HCT116 (cell line): ENCODE results near the gene SHROOM3. TPM values are rescaled to one million over a fixed set of nuclear protein-coding genes. Genes with fewer than 3 reads are reported as not detected.

ENCODE experiments used
- ATAC-seq: fragments of 200-7000 bp; cut with Tn5 transposase; 2 replicates; pipeline ENCODE4 v1.9.1; 2020; ENCODE audit warnings: mild to moderate bottlenecking, moderate library complexity
- BruUV-seq: library from RNA; stranded (reverse); fragments of 400-500 nt; replicated peaks from 2 replicates; lab custom pipeline; 2021; lab: Mats Ljungman, UMichigan
- CTCF ChIA-PET: fragments of 300-600 bp; sonication (Branson Sonifier 250); formaldehyde crosslinking; loops from one replicate; lab custom pipeline; 2021; ENCODE audit warnings: antibody characterized with exemption; lab: Charles Lee
- POLR2A ChIA-PET: fragments of 300-600, 350-600 bp; sonication (Branson Sonifier 250); formaldehyde crosslinking; loops from one replicate; lab custom pipeline; 2021; ENCODE audit warnings: antibody characterized with exemption; lab: Charles Lee
- RAD21 ChIA-PET, 2 experiments: fragments of 300-600 bp; sonication (Branson Sonifier 250); formaldehyde crosslinking; loops; one replicate each; lab custom pipeline; 2023; ENCODE audit warnings: low total read pairs in 2 of 2; ENCODE audit not compliant: uncharacterized antibody in 2 of 2, unreplicated experiment in 2 of 2, low non-redundant PET in 1 of 2; lab: Charles Lee
- DNase-seq: peaks from one replicate; pipeline ENCODE4 v3.0.0-alpha.2; 2010; ENCODE audit warnings: low read depth, low spot score
- H2AFZ ChIP-seq: fragments of 200-600 bp; shearing (Covaris generic), sonication (generic); 2 replicates; pipeline ENCODE4 v1.6.1; 2017; ENCODE audit warnings: low read depth, mixed run types, mixed read lengths, antibody characterized with exemption, low read length; ENCODE audit not compliant: poor library complexity, severe bottlenecking
- H3K27ac ChIP-seq: 2 replicates; pipeline ENCODE4 v1.5.1; 2012; ENCODE audit warnings: low read depth, low read length
- H3K27me3 ChIP-seq: fragments of 200-600 bp; sonication (generic); 2 replicates; pipeline ENCODE4 v1.6.1; 2016; ENCODE audit warnings: mixed run types, low read length, mixed read lengths; ENCODE audit not compliant: insufficient read depth
- H3K36me3 ChIP-seq, 2 experiments: fragments of 200-500 bp in 1 of 2; fragments of 200-600 bp in 1 of 2; sonication (Bioruptor generic) in 1 of 2; sonication (generic) in 1 of 2; 2 replicates each; pipeline versions ENCODE4 v1.5.1 to v1.6.1; 2014 to 2016; ENCODE audit warnings: low read length in 2 of 2, inconsistent platforms in 1 of 2, mixed read lengths in 1 of 2, mixed run types in 1 of 2; ENCODE audit not compliant: insufficient read depth in 2 of 2, control insufficient read depth in 1 of 2
- H3K4me1 ChIP-seq, 2 experiments: fragments of 200-600 bp in 1 of 2; sonication (generic) in 1 of 2; 2 replicates each; pipeline versions ENCODE4 v1.5.1 to v1.6.1; 2012 to 2017; ENCODE audit warnings: low read length in 2 of 2, inconsistent platforms in 1 of 2, mild to moderate bottlenecking in 1 of 2, mixed read lengths in 1 of 2, mixed run types in 1 of 2, moderate library complexity in 1 of 2; ENCODE audit not compliant: insufficient read depth in 2 of 2, control insufficient read depth in 1 of 2
- H3K4me2 ChIP-seq: fragments of 200-600 bp; sonication (generic); 2 replicates; pipeline ENCODE4 v1.6.1; 2017; ENCODE audit warnings: mixed run types, low read length, mixed read lengths
- H3K4me3 ChIP-seq, 2 experiments: fragments of 200-600 bp in 1 of 2; sonication (generic) in 1 of 2; replicated peaks in 1 of 2; 2 replicates each; pipeline ENCODE4 v1.5.1; 2011 to 2016; ENCODE audit warnings: low read length in 2 of 2, control low read depth in 1 of 2, low read depth in 1 of 2, mild to moderate bottlenecking in 1 of 2, mixed read lengths in 1 of 2, mixed run types in 1 of 2
- H3K79me2 ChIP-seq: fragments of 200-600 bp; sonication (generic); 2 replicates; pipeline ENCODE4 v1.6.1; 2017; ENCODE audit warnings: mild to moderate bottlenecking, mixed run types, low read length, moderate library complexity, mixed read lengths; ENCODE audit not compliant: insufficient read depth
- H3K9ac ChIP-seq: fragments of 200-600 bp; sonication (generic); 2 replicates; pipeline ENCODE4 v1.6.1; 2016; ENCODE audit warnings: low read length, mixed read lengths
- H3K9me2 ChIP-seq: fragments of 200-600 bp; sonication (generic), shearing (Covaris generic); 2 replicates; pipeline ENCODE4 v1.6.1; 2017; ENCODE audit warnings: mixed run types, mild to moderate bottlenecking, moderate library complexity; ENCODE audit not compliant: insufficient read depth
- H3K9me3 ChIP-seq, 2 experiments: fragments of 200-500 bp in 1 of 2; fragments of 200-600 bp in 1 of 2; sonication (Bioruptor generic) in 1 of 2; sonication (generic) in 1 of 2; 2 replicates each; pipeline ENCODE4 v1.6.1; 2014 to 2017; ENCODE audit warnings: low read length in 2 of 2, mixed read lengths in 2 of 2, inconsistent platforms in 1 of 2, low read depth in 1 of 2, mild to moderate bottlenecking in 1 of 2, mixed run types in 1 of 2, moderate library complexity in 1 of 2; ENCODE audit not compliant: control insufficient read depth in 1 of 2, insufficient read depth in 1 of 2
- H4K20me1 ChIP-seq: fragments of 200-600 bp; sonication (generic), shearing (Covaris generic); 2 replicates; pipeline ENCODE4 v1.6.1; 2017; ENCODE audit warnings: mixed run types, mild to moderate bottlenecking, moderate library complexity; ENCODE audit not compliant: insufficient read depth
- CBX3 ChIP-seq: IDR thresholded peaks from 2 replicates; pipeline ENCODE4 v1.6.1; 2012; ENCODE audit warnings: low read depth
- EGR1 ChIP-seq: IDR thresholded peaks from 2 replicates; pipeline ENCODE4 v1.6.1; 2012; ENCODE audit warnings: low read depth
- ELF1 ChIP-seq: IDR thresholded peaks from 2 replicates; pipeline ENCODE4 v1.6.1; 2012; ENCODE audit warnings: low read depth, borderline replicate concordance
- EZH2phosphoT487 ChIP-seq: fragments of 200-600 bp; IDR thresholded peaks from 2 replicates; pipeline ENCODE4 v1.6.1; 2018; ENCODE audit warnings: antibody characterized with exemption, borderline replicate concordance
- JUND ChIP-seq: IDR thresholded peaks from 2 replicates; pipeline ENCODE4 v1.6.1; 2012
- RAD21 ChIP-seq: IDR thresholded peaks from 2 replicates; pipeline ENCODE4 v1.6.1; 2012; ENCODE audit warnings: low read depth, mild to moderate bottlenecking
- SP1 ChIP-seq: IDR thresholded peaks from 2 replicates; pipeline ENCODE4 v1.6.1; 2012; ENCODE audit warnings: low read depth
- SRF ChIP-seq: IDR thresholded peaks from 2 replicates; pipeline ENCODE4 v1.6.1; 2012; ENCODE audit warnings: low read depth
- TCF7L2 ChIP-seq: IDR thresholded peaks from 2 replicates; pipeline ENCODE4 v1.7.0; 2011; ENCODE audit warnings: borderline replicate concordance, inconsistent platforms; ENCODE audit not compliant: insufficient read depth, insufficient read length; ENCODE audit errors: extremely low read depth
- ZFX ChIP-seq: fragments of 450-650 bp; IDR thresholded peaks from 2 replicates; pipeline ENCODE4 v1.6.1; 2017
- intact Hi-C: fragments of 100-400 bp; cut with micrococcal nuclease; formaldehyde crosslinking; loops from 2 replicates; pipeline ENCODE4 v1.10.0; 2022
- total RNA-seq: library from RNA; stranded (reverse); gene quantifications from one replicate; pipeline ENCODE4 v1.2.1, GENCODE V29; 2021; ENCODE audit not compliant: unreplicated experiment
- TF ChIP-seq, protein P1 (sequence below): IDR thresholded peaks from 2 replicates; pipeline ENCODE4 v1.6.1; 2011; ENCODE audit warnings: mild to moderate bottlenecking, low read length, moderate library complexity; ENCODE audit not compliant: insufficient replicate concordance; ENCODE audit errors: extremely low read depth
- TF ChIP-seq, protein P2 (sequence below): IDR thresholded peaks from 2 replicates; pipeline ENCODE4 v1.6.1; 2012; ENCODE audit warnings: low read depth
- TF ChIP-seq, protein P3 (sequence below): IDR thresholded peaks from 2 replicates; pipeline ENCODE4 v1.6.1; 2012
- TF ChIP-seq, protein P4 (sequence below): IDR thresholded peaks from 2 replicates; pipeline ENCODE4 v1.6.1; 2012
- TF ChIP-seq, protein P5 (sequence below), 3 experiments: fragments of 200-600 bp in 1 of 3; sonication (generic) in 1 of 3; IDR thresholded peaks in 2 of 3; conservative IDR thresholded peaks in 1 of 3; 2 replicates each; pipeline ENCODE4 v1.5.1; 2012 to 2017; ENCODE audit warnings: low read depth in 2 of 3, low read length in 2 of 3, antibody characterized with exemption in 1 of 3, borderline replicate concordance in 1 of 3, control low read depth in 1 of 3, mild to moderate bottlenecking in 1 of 3, mixed read lengths in 1 of 3, mixed run types in 1 of 3, moderate library complexity in 1 of 3; ENCODE audit not compliant: insufficient read depth in 1 of 3

SHROOM3 gene
- total RNA-seq, 1 experiment from 2014 or later: 22.5 TPM

DNA sequence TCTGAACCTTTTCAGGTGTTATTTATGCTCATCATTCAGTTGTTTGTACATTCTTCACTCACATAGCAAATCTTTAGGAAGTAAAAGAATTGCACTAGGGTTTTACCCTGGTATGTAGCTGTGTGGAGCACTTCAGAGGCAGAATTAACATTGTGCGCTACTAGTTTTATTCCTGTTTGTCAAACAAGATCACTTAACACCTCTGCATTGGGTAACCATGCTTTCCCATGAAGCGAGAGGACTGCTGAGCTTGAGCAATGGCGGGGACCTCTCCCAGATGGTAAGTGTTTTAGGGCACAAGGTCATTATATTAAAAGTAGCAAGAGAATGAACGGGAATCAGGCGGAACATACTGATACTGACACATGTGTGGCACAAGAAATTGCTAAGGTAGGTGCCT lies 59.2 kb downstream of the SHROOM3 start (continued):
- TF ChIP-seq, protein P1, sequence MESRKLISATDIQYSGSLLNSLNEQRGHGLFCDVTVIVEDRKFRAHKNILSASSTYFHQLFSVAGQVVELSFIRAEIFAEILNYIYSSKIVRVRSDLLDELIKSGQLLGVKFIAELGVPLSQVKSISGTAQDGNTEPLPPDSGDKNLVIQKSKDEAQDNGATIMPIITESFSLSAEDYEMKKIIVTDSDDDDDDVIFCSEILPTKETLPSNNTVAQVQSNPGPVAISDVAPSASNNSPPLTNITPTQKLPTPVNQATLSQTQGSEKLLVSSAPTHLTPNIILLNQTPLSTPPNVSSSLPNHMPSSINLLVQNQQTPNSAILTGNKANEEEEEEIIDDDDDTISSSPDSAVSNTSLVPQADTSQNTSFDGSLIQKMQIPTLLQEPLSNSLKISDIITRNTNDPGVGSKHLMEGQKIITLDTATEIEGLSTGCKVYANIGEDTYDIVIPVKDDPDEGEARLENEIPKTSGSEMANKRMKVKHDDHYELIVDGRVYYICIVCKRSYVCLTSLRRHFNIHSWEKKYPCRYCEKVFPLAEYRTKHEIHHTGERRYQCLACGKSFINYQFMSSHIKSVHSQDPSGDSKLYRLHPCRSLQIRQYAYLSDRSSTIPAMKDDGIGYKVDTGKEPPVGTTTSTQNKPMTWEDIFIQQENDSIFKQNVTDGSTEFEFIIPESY: no peak
- TF ChIP-seq CBX3: no peak
- TF ChIP-seq, protein P2, sequence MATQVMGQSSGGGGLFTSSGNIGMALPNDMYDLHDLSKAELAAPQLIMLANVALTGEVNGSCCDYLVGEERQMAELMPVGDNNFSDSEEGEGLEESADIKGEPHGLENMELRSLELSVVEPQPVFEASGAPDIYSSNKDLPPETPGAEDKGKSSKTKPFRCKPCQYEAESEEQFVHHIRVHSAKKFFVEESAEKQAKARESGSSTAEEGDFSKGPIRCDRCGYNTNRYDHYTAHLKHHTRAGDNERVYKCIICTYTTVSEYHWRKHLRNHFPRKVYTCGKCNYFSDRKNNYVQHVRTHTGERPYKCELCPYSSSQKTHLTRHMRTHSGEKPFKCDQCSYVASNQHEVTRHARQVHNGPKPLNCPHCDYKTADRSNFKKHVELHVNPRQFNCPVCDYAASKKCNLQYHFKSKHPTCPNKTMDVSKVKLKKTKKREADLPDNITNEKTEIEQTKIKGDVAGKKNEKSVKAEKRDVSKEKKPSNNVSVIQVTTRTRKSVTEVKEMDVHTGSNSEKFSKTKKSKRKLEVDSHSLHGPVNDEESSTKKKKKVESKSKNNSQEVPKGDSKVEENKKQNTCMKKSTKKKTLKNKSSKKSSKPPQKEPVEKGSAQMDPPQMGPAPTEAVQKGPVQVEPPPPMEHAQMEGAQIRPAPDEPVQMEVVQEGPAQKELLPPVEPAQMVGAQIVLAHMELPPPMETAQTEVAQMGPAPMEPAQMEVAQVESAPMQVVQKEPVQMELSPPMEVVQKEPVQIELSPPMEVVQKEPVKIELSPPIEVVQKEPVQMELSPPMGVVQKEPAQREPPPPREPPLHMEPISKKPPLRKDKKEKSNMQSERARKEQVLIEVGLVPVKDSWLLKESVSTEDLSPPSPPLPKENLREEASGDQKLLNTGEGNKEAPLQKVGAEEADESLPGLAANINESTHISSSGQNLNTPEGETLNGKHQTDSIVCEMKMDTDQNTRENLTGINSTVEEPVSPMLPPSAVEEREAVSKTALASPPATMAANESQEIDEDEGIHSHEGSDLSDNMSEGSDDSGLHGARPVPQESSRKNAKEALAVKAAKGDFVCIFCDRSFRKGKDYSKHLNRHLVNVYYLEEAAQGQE: no peak
- TF ChIP-seq SRF: no peak
- no peak for TF ChIP-seq JUND

DNA sequence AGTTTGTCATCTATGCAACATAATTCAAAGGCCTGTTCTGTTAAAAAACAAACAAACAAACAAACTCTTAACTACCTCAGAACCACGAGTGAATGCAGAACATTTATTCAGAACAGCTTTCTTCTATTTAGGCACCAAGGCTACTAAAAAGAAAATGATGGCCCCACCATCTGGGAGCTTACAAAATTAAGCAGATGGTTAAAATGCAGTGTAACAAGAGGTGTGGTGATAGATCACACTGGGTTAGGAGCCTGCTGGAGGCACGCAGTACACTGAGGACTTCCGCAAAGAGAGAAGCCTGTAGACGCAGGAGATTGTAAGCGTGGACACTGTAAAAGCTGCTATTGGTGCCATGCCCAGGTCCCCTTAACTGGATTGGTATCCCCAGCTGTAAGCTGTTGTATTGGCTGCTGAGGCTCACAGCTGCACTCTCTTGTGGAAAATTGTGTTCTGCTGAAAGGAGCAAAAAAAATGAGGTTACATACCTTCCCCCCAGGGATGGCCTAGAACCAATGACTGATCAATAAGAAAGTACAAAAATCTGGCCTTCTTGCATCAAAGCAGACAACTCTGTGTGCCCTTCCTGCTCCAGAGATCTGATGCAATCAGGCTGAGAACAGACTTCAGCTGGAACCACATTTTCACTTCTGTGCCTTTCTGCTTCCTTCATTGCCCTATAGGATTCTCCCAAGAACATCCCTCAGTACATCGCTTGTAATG lies 60.0 kb downstream of the SHROOM3 start:
- ATAC-seq (no peak), DNase-seq (no peak)
- ChIA-PET RAD21 (no interaction called here), POLR2A (no interaction called here), CTCF (no interaction called here)
- Histone ChIP-seq H3K4me1 (no peaks in the 10 kb centered on the region), H3K36me3 (no peaks in the 10 kb centered on the region), H3K79me2 (no peaks in the 10 kb centered on the region), H3K27ac (no peak overlapping the region), H3K9me2 (no peaks in the 10 kb centered on the region), H3K27me3 (no peaks in the 10 kb centered on the region), H3K4me3 (no peak overlapping the region), H3K4me2 (no peak overlapping the region), H3K9me3 (no peaks in the 10 kb centered on the region), H3K9ac (no peak overlapping the region), H2AFZ (no peak overlapping the region), H4K20me1 (no peaks in the 10 kb centered on the region)
- intact Hi-C loops: no loop called here
- no TSS peak for BruUV-seq
- TF ChIP-seq EGR1 (no peak), ELF1 (no peak), SRF (no peak), ZFX (no peak), RAD21 (no peak), SP1 (no peak), TCF7L2 (no peak), JUND (no peak), EZH2phosphoT487 (no peak)
- TF ChIP-seq, protein P3, sequence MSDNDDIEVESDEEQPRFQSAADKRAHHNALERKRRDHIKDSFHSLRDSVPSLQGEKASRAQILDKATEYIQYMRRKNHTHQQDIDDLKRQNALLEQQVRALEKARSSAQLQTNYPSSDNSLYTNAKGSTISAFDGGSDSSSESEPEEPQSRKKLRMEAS: no peak
- TF ChIP-seq, protein P4, sequence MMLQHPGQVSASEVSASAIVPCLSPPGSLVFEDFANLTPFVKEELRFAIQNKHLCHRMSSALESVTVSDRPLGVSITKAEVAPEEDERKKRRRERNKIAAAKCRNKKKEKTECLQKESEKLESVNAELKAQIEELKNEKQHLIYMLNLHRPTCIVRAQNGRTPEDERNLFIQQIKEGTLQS: no peak
- TF ChIP-seq, protein P5, sequence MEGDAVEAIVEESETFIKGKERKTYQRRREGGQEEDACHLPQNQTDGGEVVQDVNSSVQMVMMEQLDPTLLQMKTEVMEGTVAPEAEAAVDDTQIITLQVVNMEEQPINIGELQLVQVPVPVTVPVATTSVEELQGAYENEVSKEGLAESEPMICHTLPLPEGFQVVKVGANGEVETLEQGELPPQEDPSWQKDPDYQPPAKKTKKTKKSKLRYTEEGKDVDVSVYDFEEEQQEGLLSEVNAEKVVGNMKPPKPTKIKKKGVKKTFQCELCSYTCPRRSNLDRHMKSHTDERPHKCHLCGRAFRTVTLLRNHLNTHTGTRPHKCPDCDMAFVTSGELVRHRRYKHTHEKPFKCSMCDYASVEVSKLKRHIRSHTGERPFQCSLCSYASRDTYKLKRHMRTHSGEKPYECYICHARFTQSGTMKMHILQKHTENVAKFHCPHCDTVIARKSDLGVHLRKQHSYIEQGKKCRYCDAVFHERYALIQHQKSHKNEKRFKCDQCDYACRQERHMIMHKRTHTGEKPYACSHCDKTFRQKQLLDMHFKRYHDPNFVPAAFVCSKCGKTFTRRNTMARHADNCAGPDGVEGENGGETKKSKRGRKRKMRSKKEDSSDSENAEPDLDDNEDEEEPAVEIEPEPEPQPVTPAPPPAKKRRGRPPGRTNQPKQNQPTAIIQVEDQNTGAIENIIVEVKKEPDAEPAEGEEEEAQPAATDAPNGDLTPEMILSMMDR (IDR thresholded peaks at IDR 0.05 in 2 of 3, conservative IDR thresholded peaks at IDR 0.05 in 1 of 3; ENCODE audit: borderline replicate concordance in 1 of 3, insufficient read depth in 1 of 3, low read depth in 2 of 3, low read length in 2 of 3): no peak
